GM19467 (cell line): ENCODE measurements around the gene DNMBP.
"Not testable (repeated sequence)": the region's sequence is repeated elsewhere in the genome, so short reads cannot be mapped to it uniquely, and the experiment has no call there.

Source experiments
- ATAC-seq: cut with Tn5 transposase; IDR thresholded peaks from one replicate; pipeline ENCODE4 v1.9.1; 2021; ENCODE audit warnings: mild to moderate bottlenecking, moderate library complexity; ENCODE audit not compliant: unreplicated experiment

The DNMBP gene

DNA sequence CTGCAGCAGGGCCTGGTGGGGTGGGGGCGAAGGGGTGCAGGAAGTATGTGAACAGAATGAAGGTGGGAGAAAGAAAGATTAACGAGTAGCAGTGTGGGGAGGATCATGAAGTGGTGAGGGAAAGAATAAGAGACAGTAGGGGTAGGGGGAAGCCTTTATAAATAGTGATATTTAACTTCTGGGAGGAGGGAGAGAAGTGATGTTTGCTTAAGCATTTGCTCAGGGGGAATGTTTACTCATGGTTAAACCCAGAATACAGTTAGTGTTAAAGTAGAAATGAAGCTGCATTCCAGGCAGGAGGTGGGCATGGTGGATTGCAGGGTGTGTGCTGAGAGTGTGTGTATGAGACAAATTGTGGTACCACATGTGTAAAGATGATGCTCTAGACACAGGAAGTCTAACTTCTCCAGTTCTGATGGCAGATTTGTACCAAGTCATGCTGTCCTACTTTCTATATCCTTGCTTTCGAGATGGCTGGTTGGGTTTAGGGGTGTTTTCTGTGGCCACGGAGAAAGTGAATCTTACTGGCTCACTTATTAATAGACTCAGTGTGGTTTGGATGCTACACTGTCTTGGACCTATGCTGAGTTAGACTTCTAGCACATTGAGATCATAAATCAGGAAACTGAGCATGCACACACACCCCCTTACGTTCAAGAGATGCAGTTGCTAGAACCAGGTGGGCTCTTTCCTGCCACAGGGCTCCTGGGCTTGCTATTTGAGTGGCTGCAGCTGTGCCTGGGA, 10.6 kb upstream of the DNMBP start:
- ATAC-seq = peak; percentile 84

DNA sequence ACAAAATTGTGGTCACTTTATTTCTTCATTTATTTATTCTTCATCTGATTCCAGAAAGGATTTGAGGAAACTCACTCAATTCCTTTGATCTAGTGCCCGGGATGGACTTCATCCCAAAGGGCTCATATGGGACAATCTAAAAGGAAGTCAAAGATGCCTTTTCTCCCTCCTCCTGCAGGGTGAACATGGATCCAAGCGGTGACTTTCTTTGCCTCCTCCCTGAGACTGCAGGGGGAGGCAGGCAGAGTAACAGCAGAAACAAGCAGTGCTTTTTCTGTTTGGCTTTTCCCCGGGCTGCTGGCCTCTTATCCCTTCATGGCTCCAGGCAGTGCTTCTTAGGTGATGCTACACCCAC, 10.0 kb upstream of the DNMBP start:
- no peak for ATAC-seq

DNA sequence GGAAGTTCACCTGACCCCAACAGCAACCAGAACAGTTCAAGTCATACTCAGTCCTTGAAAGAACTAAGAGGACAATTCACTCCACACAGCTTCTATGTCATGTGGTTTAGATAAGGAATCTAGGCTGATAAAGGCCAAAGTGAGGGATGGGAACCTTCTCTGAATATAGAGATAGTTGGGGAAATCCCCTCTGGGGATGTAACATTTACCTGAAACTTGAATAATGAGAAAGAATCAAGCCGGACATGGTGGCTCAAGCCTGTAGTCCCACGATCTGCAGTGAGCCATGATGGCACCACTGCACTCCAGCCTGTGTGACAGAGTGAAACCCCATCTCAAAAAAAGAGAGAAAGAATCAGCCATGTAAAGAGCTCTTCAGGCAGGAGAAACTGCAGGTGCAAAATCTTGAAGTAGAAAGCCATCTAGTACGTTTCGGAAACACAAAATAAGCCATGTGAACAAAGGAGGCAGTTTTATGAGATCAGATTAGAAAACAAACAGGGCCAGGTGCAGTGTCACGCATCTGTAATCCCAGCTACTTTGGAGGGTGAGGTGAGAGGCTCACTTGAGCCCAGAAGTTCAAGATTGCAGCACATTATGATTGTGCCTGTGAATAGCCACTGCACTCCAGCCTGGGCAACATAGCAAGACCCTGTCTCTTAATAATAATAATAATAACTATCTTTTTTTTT, 4.5 kb upstream of the DNMBP start:
- peak; percentile 57 for ATAC-seq

DNA sequence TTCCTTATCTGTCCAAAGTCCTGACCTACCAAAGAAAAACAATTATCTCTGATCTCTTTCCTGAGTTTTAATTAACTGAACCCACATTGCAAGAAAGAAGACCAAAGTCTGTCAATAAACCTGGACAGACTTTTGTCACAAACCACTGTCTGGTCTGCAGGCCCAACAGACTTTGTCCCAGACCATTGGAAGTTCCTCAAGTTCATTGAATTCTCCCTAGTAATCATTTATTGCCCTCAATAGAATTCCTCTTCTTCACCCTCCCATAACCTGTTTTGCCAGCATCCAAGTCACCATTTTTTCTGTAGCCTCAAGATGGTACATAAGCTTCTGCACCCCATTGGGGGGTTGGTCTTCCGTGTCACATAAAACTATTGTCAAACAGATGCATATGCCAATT, 3.9 kb upstream of the DNMBP start:
- no peak for ATAC-seq

DNA sequence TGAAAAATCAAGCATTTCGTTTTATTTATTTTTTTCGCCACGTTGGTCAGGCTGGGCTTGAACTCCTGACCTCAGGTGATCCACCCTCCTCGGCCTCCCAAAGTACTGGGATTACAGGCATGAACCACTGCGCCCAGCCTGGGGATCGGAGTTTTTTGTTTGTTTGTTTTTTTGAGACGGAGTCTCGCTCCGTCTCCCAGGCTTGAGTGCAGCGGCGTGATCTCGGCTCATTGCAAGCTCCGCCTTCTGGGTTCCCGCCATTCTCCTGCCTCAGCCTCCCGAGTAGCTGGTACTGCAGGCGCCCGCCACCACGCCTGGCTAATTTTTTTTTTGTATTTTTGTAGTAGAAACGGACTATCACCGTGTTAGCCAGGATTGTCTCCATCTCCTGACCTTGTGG, 2.2 kb upstream of the DNMBP start:
- ATAC-seq = not testable (repeated sequence)

DNA sequence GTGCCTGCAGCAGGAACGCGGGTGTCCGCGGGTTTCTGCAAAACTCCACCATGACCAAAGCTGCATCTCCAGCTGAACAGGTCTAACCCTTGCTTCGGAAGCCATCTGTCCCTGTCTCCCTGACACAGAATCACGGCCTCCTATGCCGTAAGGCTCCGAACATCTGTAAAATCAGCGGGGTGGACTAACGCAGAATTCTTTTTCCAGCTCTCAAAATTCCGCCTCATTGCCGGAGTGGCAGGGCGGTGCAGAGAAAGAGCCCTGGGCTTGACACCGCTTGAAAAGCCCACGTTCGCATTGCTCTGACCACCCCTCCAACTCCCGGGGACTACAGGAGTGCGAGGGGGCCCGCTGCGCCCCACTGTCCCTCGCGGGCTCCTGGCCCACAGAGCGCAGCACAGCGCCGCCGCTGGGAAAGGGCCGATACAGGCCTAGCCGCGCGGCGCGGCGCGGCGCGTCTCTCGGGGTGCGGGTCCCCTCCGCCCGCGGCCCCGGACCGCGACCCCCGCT, 409 bp downstream of the DNMBP start:
- peak; percentile 45 for ATAC-seq

DNA sequence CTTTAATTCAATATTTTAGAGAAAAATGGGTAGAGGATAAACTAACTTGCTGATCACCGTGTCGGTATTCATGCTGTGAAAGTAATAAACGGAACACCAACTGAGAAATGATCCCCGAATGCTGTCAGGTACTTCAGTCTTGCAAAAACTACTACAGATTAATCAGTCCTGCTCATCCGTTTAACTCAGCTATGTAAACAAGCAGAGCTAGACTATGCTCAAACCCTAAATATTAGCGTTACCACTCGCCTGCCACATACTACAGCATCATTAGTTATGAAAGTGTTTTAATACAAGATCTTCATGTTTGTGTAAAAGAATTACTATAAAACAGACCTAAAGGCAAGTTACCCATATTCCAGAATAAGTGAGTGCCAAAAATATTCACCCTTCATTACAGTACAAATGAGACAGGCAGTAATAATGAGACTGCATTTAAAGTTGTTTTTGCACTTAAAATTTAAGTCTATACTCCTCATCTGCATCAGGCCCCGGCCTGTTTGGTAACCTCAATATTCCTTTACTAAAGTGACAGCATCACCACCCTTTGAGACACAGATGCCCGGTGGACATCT, 952 bp downstream of the DNMBP start:
- no peak for ATAC-seq

DNA sequence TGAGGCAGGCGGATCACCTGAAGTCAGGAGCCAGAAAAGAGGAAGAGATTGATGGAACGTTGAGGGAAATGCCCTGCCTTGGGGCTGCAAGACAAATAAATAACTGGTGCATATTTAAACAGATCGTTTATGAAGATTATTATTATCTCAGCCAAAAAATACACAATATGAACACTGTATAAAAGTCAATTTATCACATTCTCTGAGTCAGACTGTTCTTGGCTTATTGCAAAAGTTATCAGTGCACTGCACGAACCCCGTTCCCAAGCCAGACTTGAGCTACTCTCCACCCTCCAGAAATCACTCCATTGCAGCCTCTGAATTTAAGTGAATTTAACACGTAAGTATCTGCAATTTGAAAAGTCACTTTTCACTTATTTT, 1.6 kb downstream of the DNMBP start:
- ATAC-seq = no peak

DNA sequence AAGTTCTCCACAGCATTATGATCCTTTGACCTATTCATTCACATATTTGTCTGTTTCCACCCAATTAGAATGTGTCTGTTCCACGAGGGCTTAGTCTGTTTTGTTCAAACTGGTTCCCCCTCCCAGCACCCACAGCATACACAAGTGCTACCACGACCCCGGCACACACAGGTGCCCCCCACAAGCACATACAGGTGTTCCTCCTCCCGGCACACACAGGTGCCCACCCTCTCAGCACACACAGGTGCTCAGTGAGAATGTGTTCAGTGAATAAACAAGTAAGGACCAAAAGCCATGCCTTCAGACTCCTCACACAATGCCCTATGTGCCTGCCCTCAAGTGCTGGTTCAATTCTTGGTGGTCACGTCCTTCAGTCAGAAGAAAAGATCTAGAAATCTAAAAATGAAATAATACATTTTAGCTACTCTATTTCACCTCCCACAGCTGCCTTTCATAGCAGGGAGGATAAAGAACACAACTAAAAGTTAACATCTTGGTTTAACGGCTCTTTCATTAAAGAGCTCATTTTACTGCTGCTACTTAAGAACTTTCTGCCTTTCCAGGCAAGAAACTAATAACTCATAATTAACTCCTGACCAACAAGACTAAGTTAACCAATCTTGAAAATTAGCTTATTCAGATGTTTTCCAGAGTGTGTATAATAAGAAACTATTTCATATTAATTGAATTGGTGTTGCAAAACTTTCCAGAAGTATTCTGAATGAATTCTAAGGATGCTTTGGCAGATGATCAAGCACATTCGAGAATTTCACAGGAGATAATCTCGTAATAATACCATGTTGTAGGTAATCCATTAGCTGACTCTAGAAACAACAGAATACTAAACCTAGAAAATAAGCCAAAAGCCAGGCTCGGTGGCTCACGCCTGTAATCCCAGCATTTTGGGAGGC, 2.3 kb downstream of the DNMBP start:
- ATAC-seq = no peak

DNA sequence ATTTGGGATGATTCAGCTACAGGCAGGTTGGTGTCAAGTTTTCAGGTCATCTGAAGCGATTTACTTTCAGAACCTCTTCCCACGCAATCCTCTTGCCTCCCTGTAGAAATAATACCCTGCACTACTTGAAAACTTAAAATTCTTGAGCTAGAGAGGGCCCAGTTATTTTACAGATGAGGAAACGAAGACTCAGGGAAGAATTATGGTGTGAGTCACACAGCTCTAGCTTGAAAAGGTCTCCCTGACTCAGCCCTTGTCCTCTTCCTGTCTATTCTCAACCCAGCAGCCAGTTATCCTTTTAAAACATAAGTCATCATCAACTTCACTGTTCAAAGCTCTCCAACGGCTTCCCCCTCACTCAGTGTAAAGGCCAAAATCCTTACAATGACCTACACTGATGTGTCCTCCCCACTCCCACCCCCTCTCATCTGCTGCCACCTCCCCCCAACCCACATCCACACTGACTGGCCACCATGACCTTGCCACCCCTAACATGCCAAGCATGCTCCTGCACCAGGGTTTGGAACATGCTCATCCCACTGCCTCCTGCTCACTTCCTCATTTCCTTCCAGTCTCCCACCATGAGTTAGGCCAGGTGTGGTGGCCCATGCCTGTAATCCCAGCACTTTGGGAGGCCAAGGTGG, 3.4 kb downstream of the DNMBP start:
- ATAC-seq = no peak

DNA sequence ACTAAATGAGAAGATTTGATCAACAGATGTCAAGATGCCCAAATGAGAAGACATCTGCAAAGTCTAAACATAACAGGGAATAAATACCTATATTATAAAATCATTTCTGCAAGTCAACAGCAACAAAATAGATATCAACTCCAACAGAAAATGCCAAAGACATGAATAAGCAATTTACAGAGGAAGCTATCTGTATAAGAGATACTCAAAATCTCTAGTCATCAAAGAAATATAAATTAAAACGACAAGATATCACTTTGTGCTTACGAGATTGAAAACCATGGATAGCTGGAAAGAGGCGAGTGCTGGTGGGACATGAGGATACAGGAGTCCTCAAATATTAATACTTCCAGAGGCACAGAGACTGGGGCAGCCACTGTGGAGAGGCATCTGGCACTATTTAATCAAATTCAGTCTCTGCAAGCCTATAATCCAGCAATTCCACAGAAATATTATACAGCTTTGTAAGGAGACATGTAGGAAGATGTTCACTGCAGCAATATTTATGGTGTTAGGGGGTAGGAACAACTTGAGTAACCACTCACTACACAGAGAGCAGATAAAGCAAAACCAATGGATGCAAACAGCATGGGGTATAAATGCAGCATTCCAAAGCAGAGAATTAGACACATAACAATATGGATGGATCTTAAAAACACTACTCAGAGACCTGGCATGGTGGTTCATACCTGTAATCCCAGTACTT, 4.8 kb downstream of the DNMBP start:
- ATAC-seq = no peak

DNA sequence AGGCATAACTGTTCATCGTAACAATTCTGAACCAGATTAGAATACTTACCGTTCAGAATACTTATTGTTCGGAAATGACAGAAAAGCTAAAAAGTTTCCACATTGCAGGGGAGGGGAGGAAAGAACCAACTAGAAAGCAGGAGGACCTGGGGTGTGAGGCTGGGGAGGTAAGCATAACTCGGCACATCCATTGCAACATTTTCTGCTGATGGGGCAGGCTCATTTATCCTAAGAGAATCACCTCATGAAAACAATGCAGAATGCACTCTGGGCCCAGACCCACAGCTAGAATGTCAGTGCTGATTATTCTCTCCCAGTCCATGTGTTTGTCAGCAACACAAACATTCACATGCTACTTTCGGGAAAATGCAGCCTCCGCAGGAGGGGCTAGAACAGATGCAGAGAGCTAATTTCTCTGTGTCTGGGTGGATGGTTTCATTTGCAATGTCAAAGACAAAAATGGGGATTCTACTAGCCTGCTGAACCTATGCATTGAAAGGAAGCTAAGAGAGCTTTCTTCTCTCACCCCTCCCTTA, 9.6 kb downstream of the DNMBP start:
- no peak for ATAC-seq

DNA sequence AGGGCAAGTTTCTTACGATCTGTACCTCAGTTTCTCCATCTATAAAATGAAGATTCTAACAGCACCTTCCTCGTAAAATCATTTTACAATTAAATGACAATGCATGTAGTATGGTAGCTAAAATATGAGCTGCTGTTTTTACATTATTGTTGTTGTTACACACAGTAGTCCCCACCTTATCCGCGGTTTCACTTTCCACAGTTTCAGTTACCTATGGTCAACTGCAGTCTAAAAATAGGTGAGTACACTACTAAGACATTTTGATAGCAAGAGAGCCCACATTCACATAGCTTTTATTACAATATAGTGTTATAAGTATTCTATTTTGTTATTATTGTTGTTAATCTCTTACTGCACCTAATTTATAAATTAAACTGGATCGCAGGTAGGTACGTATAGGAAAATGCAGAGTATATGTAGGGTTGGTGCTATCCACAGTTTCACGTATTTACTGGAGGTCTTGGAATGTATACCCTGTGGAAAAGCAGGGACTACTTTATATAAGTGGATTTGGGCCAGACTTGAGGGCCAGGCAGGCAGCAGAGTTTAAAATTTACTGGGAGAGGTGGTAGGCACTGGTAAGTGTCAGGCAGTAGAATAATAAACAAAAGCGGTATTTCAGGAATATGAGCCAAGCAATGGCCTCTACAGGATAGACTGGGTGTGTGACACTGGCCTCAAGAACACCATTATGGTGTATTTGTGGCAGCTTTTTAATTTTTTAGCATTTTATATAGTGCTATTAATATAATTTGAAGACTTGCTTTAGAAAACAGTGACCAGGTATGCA, 10.2 kb downstream of the DNMBP start:
- ATAC-seq = no peak

DNA sequence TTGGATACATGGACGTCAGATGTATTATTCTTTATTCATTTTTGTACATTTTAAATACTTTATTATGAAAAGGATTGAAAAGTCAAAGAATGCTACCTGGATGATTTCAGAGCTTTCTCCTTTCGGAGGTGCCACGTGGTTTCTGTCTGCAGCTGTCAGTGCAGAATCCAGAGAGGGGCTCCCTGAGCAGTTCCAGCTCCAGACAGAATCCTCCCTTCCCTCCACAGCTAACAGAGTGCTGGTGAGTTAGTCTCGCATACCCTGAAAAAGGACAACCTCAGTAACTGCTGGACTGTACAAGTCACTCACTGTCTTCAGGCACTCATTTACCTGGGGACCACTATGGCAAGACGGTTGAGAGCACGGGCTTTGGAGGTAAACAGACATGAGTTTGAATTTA, 10.9 kb downstream of the DNMBP start:
- ATAC-seq = no peak

DNA sequence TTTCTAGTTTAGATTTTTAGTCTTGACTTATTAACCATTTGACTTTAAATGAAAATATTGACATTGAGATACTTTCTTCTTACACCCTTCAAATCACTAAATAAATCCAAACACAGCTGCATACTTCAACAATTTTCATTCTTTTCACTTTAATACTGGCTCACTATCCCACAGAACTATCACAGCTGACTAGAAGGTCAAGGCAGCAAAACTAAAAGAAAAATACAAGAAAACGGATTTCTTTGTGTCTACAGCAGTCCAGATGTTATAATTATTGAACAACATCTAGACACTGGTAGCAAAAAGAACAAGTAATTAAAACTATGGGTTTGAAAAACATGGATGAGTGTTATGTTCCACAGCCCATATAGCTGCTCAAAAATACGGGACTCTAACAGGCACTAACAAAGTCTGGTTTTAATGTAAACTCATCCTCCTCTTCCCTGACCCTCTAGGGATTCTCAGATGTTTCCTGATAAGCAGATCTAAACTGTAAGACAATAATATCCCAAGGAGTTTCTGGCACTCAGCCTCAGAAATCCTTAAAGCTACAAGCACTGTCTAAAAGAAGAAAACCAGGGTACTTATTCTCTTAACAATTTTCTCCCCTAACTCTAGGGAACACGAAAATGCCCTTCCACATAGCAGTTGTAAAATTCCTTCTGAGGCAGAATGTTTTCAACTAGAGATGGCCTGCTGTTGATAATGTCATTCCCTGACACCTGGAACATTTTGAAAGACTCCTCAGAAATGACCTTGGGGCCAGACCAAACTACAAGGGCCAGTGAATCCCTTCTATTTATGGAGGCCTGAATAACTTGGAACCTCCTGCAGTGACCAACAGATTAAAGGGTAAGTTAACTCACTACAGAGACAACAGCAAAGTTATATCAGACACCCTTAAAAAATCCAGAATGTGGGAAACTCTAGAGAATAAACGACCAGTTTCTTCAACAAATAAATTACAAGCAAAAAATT, 12.8 kb downstream of the DNMBP start:
- no peak for ATAC-seq

DNA sequence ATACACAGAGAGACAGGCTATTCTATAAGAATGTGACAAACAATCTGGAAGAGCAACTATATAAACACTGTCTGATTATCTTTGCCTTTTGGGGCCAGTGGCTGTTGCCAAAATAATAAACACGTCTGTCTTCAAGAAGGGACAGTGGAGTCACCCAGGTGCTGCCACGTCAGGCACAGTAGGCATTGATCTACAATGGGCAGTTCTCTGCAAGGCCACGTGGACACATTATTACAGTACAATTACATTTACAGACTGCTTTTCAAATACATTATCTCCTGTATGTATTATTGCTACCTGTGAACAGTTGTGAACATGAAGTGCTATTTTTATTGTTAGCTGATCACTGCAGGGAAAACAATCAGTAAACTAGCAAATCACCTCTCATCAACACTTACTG, 14.0 kb downstream of the DNMBP start:
- ATAC-seq = no peak

DNA sequence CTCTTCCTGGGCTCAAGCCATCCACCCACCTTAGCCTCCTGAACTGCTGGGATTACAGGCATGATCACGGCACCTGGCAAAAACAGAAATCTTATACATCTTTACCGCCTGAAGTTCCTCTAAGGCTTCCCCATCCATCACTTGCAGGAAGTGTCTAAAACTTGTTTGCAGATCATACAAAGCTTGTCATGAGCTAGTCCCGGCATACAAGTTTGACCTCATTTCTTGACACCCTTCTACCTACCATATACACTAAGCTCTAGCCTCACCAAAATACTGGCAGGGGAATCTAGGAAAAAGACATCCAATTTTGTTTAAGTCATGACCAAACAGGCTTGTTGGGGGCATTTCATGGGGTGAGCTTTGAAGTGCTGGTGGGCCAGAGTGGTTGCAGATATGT, 14.5 kb downstream of the DNMBP start:
- no peak for ATAC-seq

DNA sequence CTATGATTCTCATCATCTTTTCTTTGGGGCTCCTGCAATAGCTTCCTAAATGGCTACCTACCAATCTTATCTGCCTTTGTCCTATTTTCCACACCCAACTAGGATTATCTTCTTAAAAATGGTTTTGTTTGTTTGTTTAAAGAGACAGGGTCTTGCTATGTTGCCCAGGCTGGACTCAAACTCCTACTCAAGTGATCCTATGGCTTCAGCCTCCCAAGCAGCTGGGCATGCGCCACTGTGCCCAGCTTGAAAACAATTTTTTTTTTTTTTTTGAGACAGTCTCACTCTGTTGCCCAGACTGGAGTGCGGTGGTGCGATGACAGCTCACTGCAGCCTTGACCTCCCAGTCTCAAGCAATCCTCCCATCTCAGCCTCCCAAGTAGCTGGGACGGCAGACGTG, 14.9 kb downstream of the DNMBP start:
- ATAC-seq = no peak
